ENCODE measurements around the gene CAMK2G. TPM values are rescaled to one million over a fixed set of nuclear protein-coding genes. Genes with fewer than 3 reads are reported as not detected.
"Not testable (repeated sequence)": the region's sequence is repeated elsewhere in the genome, so short reads cannot be mapped to it uniquely, and the experiment has no call there.

The CAMK2G gene
- total RNA-seq = 100 to 1,000 TPM in 3 of 4 donors, 10 to 100 TPM in 1; 34.7 to 159 (median 110) TPM

- peak within 1 kb of the TSS; percentile 90 to 100 (median 96) for H3K4me3 ChIP-seq
- peak; percentile 81 to 91 (median 90) for DNase-seq
- H3K4me1 ChIP-seq = peaks cover 4 to 54% (median 8%) of the 10 kb centered on the region in 4 donors
- no peaks in the 10 kb centered on the region for H3K27me3 ChIP-seq
- H3K27ac ChIP-seq = peak within 1 kb of the TSS; percentile 70 to 92 (median 84)
- peaks cover 0 to 17% (median 0%) of the 10 kb centered on the region in 3 donors for H3K36me3 ChIP-seq
- peak; percentile 60 to 79 for TF ChIP-seq POLR2A (IDR thresholded peaks at IDR 0.05)
- peak in 1 of 6 experiments; percentile 23 for TF ChIP-seq CTCF (IDR thresholded peaks at IDR 0.05)
- no peaks in the 10 kb centered on the region for H3K9me3 ChIP-seq
Observed at GRCh38 chr10:73874267-73875138, at the start of gene CAMK2G. TSS of gene CAMK2G (minus strand) at chr10:73874555. CDS start at chr10:73874461, 94 bp downstream.

- DNase-seq = no peak
- Histone ChIP-seq H3K4me1 (peaks cover 0 to 7% (median 0%) of the 10 kb centered on the region in 4 donors), H3K27me3 (no peaks in the 10 kb centered on the region), H3K36me3 (no peaks in the 10 kb centered on the region), H3K9me3 (no peaks in the 10 kb centered on the region), H3K27ac (no peak overlapping the region), H3K4me3 (no peak overlapping the region)
- TF ChIP-seq CTCF (IDR thresholded peaks at IDR 0.05) = no peak
- no peak for TF ChIP-seq POLR2A (IDR thresholded peaks at IDR 0.05)
Observed at GRCh38 chr10:73922864-73923133, 48.4 kb upstream of the CAMK2G start.

GRCh38 chr10:73922007-73922863, 47.9 kb upstream of the CAMK2G start:
- no peak overlapping the region for H3K27ac ChIP-seq
- no peaks in the 10 kb centered on the region for H3K36me3 ChIP-seq
- no peak for TF ChIP-seq CTCF (IDR thresholded peaks at IDR 0.05)
- TF ChIP-seq POLR2A (IDR thresholded peaks at IDR 0.05) = no peak
- peaks cover 0 to 12% (median 0%) of the 10 kb centered on the region in 4 donors for H3K4me1 ChIP-seq
- H3K9me3 ChIP-seq = no peaks in the 10 kb centered on the region
- H3K4me3 ChIP-seq = no peak overlapping the region
- H3K27me3 ChIP-seq = no peaks in the 10 kb centered on the region
- no peak for DNase-seq

- TF ChIP-seq POLR2A (IDR thresholded peaks at IDR 0.05) (no peak), CTCF (IDR thresholded peaks at IDR 0.05) (no peak)
- no peaks in the 10 kb centered on the region for H3K36me3 ChIP-seq
- H3K4me1 ChIP-seq = peaks cover 0 to 30% (median 0%) of the 10 kb centered on the region in 4 donors
- DNase-seq = peak in 1 of 3 donors; percentile 53
- H3K4me3 ChIP-seq = no peak overlapping the region
- no peaks in the 10 kb centered on the region for H3K9me3 ChIP-seq
- peak overlapping the region; percentile 31 to 62 (median 35) for H3K27ac ChIP-seq
- no peaks in the 10 kb centered on the region for H3K27me3 ChIP-seq
Observed at GRCh38 chr10:73920089-73920488, 45.7 kb upstream of the CAMK2G start.

GRCh38 chr10:73919481-73919880, 45.1 kb upstream of the CAMK2G start:
- not testable (repeated sequence) for H3K36me3 ChIP-seq, H3K27me3 ChIP-seq, H3K4me3 ChIP-seq, H3K9me3 ChIP-seq, DNase-seq
- H3K4me1 ChIP-seq = peaks cover 0 to 34% (median 0%) of the 10 kb centered on the region in 4 donors
- H3K27ac ChIP-seq = peak overlapping the region; percentile 31 to 62 (median 35)

Measured in Peyer's patch (tissue), 4 donors.